Brain microvascular endothelial cell (primary cell): ENCODE measurements around the gene TMEM141.
A peak's percentile ranks its signal among the peaks of the same experiment; 100 is the strongest.
"Not testable (repeated sequence)": the region's sequence is repeated elsewhere in the genome, so short reads cannot be mapped to it uniquely, and the experiment has no call there.

ENCODE experiments used
- DNase-seq: peaks from one replicate; pipeline ENCODE4 v3.0.0-alpha.2; 2020
- H3K27ac ChIP-seq: fragments of 250-450 bp; sonication (Bioruptor Pico); 2 replicates; pipeline ENCODE4 v1.5.1; 2020; ENCODE audit warnings: mild to moderate bottlenecking, moderate library complexity
- H3K27me3 ChIP-seq: fragments of 250-450 bp; sonication (Bioruptor Pico); replicated peaks from 2 replicates; pipeline ENCODE4 v1.5.1; 2020; ENCODE audit warnings: mild to moderate bottlenecking
- H3K36me3 ChIP-seq: fragments of 250-450 bp; sonication (Bioruptor Pico); replicated peaks from 2 replicates; pipeline ENCODE4 v1.5.1; 2020; ENCODE audit warnings: mild to moderate bottlenecking
- H3K4me3 ChIP-seq: 2 replicates; pipeline ENCODE4 v1.5.1; 2011; ENCODE audit warnings: low read depth, mild to moderate bottlenecking, control low read depth, low read length, moderate library complexity
- in situ Hi-C: cut with HindIII; loops from 2 replicates; pipeline ENCODE4 v1.10.0; 2017; ENCODE audit warnings: low sequenced_read_pairs, low pct_ligation_motif_present
- TF ChIP-seq, protein P1 (sequence below): IDR thresholded peaks from 2 replicates; pipeline ENCODE4 v1.5.1; 2011; ENCODE audit warnings: low read depth, mild to moderate bottlenecking, moderate library complexity, low read length, control low read depth, inconsistent platforms; ENCODE audit errors: missing control alignments

The TMEM141 gene

DNA sequence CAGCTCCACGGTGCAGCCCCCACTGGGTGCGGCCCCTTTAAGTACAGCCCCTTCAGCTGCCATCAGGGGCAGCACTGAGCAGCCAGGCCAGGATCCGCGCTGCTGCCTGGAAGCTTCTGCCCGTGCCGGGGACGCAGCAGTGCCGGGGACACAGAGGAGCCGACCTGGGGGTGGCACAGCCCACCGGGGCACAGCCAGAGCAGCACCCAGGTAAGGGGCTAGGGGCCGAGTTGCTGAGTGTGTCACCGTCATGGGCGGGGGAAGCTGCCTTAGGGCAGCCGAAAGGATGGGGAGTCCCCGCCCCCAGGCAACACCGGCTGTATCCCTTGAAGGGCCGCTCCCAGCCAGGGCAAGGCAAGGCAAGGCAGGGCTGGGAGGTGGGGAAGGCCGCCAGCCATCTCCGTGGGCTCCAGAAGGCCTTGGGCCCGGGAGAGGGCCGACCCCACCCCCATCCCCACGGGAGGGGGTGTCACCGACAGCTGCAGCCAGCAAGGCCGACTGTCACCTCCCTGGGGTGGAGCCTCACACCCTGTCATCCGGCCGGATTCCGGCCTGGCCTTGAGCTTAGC lies 51.3 kb downstream of the TMEM141 start, which contains the start of gene AJM1:
Gene AJM1 (plus strand): TSS at position 99 of the 569 bp plus-strand sequence. CDS start 1,937 bp downstream, outside the sequence.
- peak; percentile 57 for DNase-seq
- H3K27me3 ChIP-seq: peaks cover 15% of the 10 kb centered on the region
- H3K36me3 ChIP-seq, in situ Hi-C loops, H3K27ac ChIP-seq: not testable (repeated sequence)
- H3K4me3 ChIP-seq: peak within 1 kb of the TSS; percentile 53
- TF ChIP-seq, protein P1, sequence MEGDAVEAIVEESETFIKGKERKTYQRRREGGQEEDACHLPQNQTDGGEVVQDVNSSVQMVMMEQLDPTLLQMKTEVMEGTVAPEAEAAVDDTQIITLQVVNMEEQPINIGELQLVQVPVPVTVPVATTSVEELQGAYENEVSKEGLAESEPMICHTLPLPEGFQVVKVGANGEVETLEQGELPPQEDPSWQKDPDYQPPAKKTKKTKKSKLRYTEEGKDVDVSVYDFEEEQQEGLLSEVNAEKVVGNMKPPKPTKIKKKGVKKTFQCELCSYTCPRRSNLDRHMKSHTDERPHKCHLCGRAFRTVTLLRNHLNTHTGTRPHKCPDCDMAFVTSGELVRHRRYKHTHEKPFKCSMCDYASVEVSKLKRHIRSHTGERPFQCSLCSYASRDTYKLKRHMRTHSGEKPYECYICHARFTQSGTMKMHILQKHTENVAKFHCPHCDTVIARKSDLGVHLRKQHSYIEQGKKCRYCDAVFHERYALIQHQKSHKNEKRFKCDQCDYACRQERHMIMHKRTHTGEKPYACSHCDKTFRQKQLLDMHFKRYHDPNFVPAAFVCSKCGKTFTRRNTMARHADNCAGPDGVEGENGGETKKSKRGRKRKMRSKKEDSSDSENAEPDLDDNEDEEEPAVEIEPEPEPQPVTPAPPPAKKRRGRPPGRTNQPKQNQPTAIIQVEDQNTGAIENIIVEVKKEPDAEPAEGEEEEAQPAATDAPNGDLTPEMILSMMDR: peak; percentile 90
